Measurements from ENCODE around the gene HOXD11. TPM values are rescaled to one million over a fixed set of nuclear protein-coding genes. Genes with fewer than 3 reads are reported as not detected.

HOXD11 gene
- total RNA-seq, 6 donors from 2014 or later = not detected

DNA sequence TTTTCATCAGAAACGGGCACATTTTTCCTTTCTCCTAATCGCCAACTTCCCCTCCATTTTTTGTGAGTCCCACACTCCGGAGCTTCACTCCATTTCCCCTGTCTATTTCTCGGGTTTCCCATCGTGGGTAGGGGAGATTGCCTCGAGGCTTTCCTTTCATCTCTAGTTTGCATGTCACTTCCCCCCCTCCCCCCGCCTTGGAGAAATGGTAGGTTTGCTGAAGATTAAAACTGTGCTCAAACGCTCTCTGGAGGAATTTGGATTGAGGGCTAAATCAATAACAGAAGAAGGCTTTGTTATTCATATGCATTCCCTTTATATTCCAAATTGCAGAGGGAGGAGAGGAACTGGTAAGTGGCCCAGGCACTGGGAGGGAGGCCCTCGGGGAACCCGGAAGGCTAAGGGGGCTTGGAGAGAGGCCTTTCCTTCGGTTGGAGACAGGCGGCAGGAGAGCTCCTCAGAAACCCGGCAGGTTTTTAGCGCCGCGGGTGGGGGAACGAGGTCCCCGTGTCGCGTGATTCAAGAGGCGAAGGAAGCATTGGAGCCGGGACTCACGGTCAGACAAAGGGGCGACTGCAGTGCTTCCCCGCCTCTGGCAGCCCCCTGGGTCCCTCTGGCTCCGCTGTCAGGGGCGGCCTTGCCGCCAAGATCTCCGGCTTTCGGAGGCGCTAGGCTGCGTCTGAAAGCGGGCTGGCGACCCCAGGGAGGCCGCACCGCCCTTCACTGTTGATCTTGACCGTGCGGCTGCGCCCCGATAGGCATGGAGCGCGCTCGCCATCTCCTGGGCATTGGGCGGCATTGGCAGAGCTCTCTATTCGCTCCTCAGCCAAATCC is 9.9 kb upstream of the HOXD11 start:
- Histone ChIP-seq H3K4me3 (peak overlapping the region; percentile 30 to 52 (median 36)), H3K9me3 (no peaks in the 10 kb centered on the region), H3K36me3 (no peaks in the 10 kb centered on the region), H3K27me3 (peaks cover 0 to 96% (median 62%) of the 10 kb centered on the region in 4 donors), H3K27ac (no peak overlapping the region), H3K4me1 (peaks cover 27 to 49% (median 33%) of the 10 kb centered on the region in 4 donors)
- WGBS, 2 donors = 1 to 2% methylated on average over 20 to 42 of the region's 45 CpGs
- ATAC-seq (ENCODE audit: low FRiP score in 2 of 2) (peak; percentile 74 to 86), DNase-seq (peak; percentile 66 to 90)
- TF ChIP-seq POLR2A (IDR thresholded peaks at IDR 0.05) (no peak), POLR2AphosphoS5 (IDR thresholded peaks at IDR 0.05) (no peak), EP300 (IDR thresholded peaks at IDR 0.05) (no peak)
- TF ChIP-seq, protein P1, sequence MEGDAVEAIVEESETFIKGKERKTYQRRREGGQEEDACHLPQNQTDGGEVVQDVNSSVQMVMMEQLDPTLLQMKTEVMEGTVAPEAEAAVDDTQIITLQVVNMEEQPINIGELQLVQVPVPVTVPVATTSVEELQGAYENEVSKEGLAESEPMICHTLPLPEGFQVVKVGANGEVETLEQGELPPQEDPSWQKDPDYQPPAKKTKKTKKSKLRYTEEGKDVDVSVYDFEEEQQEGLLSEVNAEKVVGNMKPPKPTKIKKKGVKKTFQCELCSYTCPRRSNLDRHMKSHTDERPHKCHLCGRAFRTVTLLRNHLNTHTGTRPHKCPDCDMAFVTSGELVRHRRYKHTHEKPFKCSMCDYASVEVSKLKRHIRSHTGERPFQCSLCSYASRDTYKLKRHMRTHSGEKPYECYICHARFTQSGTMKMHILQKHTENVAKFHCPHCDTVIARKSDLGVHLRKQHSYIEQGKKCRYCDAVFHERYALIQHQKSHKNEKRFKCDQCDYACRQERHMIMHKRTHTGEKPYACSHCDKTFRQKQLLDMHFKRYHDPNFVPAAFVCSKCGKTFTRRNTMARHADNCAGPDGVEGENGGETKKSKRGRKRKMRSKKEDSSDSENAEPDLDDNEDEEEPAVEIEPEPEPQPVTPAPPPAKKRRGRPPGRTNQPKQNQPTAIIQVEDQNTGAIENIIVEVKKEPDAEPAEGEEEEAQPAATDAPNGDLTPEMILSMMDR (IDR thresholded peaks at IDR 0.05) = peak; percentile 67 to 90 (median 78)

DNA sequence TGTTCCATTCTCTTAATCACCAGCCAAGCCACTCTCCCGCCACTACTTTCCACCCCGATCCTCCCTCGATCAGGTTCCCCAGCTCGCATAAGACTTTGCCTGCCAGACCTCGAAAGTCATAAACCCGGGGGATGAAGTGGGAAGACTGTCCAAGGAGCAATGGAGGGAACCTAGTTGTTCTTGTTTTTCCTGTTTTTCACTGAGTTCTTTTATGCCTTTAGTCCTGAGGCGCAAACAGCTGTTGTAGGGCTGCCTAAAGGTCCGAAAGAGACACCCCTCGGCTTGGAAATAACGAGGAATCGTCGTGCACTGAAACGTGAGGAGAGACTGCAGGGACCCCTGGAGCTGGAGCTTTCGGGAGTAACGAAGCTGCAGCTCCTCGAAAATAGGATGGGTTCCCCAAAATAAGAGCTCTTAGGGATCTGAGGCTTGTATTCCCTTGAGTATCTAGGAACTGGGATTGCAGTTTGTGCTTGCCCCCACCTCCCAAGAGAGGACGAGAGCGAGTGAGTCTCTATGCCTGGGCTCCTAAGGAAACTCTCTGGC is 9.2 kb upstream of the HOXD11 start:
- H3K27ac ChIP-seq = no peak overlapping the region
- TF ChIP-seq, protein P1 (IDR thresholded peaks at IDR 0.05) = no peak
- TF ChIP-seq EP300 (IDR thresholded peaks at IDR 0.05) (no peak), POLR2A (IDR thresholded peaks at IDR 0.05) (no peak), POLR2AphosphoS5 (IDR thresholded peaks at IDR 0.05) (no peak)
- H3K9me3 ChIP-seq = no peaks in the 10 kb centered on the region
- ATAC-seq (ENCODE audit: low FRiP score in 2 of 2) (no peak), DNase-seq (no peak)
- H3K27me3 ChIP-seq = peaks cover 0 to 96% (median 59%) of the 10 kb centered on the region in 4 donors
- peaks cover 24 to 42% (median 27%) of the 10 kb centered on the region in 4 donors for H3K4me1 ChIP-seq
- no peaks in the 10 kb centered on the region for H3K36me3 ChIP-seq
- 4% methylated on average over 16 to 18 of the region's 18 CpGs for WGBS, 2 donors
- peak overlapping the region in 3 of 4 donors; percentile 31 to 52 (median 41) for H3K4me3 ChIP-seq

DNA sequence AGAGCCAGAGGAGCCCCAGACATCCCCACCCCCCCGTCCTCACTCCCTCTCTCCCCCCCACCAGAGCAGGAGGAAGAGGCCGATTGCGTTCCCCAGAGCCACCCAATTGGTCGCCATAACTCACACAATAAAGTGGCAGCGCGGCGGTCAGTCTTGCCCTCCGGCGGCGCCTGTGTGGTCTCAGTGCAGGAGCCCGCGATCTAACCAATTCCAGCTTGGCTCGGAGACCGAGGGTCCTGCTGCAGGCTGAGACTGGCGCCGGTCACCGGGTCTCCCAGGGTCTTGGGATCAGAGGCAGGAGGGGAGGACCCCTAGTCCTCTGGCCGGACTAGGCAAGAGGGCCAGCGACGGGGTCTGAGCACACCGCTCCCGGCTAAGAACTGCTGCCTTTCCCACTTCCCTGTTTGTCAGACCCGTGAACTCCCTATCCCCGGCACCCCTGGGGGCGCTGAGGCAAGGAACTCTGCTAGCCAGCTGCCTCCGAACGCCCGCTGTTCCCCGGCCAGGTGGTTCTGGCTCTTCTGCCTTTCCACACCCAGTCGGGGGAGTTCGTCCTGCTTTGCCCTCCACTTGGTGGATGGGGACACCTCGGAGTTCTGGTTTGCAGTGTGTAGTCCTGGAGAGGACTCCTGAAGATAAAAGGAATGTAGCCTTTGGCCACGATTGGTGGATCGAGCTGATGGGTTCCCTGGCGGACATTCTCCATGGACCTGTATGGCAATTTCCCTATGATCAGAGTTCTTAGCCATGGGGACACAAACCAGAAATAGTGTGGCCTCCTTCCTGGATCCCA is 8.5 kb upstream of the HOXD11 start:
- no peak for ATAC-seq (ENCODE audit: low FRiP score in 2 of 2)
- WGBS, 2 donors = 9 to 36% methylated on average over 3 to 28 of the region's 35 CpGs
- Histone ChIP-seq H3K9me3 (no peaks in the 10 kb centered on the region), H3K4me3 (no peak overlapping the region), H3K4me1 (peaks cover 18 to 36% (median 21%) of the 10 kb centered on the region in 4 donors), H3K36me3 (no peaks in the 10 kb centered on the region), H3K27ac (no peak overlapping the region), H3K27me3 (peaks cover 0 to 90% (median 57%) of the 10 kb centered on the region in 4 donors)
- no peak for DNase-seq
- TF ChIP-seq EP300 (IDR thresholded peaks at IDR 0.05) = no peak
- TF ChIP-seq, protein P1 (IDR thresholded peaks at IDR 0.05) = no peak
- TF ChIP-seq POLR2AphosphoS5 (IDR thresholded peaks at IDR 0.05) = no peak
- no peak for TF ChIP-seq POLR2A (IDR thresholded peaks at IDR 0.05)

DNA sequence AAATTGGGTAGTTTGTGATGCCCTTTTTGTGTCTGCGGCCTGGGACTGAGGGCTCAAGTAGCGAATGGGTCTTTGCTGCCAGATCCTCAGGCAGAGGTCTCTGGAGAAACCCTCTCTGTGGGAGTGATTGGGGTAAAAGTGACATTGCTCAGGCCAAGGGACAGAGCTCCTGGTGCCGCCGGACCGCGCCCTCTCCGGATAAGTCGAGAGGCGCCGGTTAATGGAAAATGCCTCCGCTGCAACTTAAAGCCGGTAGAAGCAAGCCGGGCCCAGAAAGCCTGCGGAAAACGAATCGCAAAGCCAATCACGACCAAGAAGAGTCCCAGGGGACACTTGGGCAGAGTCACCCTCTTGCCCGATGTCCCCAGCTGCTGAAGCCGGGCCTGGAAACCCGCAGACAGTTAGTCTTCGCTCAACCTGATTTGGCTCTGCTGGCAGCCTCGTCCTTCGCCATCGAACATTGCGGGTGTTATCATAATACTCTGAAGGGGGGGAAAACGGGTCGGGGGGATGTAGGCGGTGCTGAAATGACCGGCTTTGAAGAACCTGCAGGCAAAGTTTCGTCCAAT is 7.8 kb upstream of the HOXD11 start:
- no peak overlapping the region for H3K27ac ChIP-seq
- no peak for DNase-seq
- no peaks in the 10 kb centered on the region for H3K9me3 ChIP-seq
- H3K4me3 ChIP-seq = no peak overlapping the region
- no peak for ATAC-seq (ENCODE audit: low FRiP score in 2 of 2)
- WGBS, 2 donors = 6 to 9% methylated on average over 16 to 30 of the region's 30 CpGs
- H3K27me3 ChIP-seq = peaks cover 0 to 90% (median 57%) of the 10 kb centered on the region in 4 donors
- TF ChIP-seq, protein P1 (IDR thresholded peaks at IDR 0.05) = no peak
- TF ChIP-seq POLR2A (IDR thresholded peaks at IDR 0.05) (no peak), EP300 (IDR thresholded peaks at IDR 0.05) (no peak), POLR2AphosphoS5 (IDR thresholded peaks at IDR 0.05) (no peak)
- no peaks in the 10 kb centered on the region for H3K36me3 ChIP-seq
- H3K4me1 ChIP-seq = peaks cover 18 to 38% (median 26%) of the 10 kb centered on the region in 4 donors

Data from upper lobe of left lung (tissue), 6 donors.